H1 (cell line): ENCODE results near the gene CEBPG. TPM values are rescaled to one million over a fixed set of nuclear protein-coding genes. Genes with fewer than 3 reads are reported as not detected.

Source experiments
- ATF3 ChIP-seq: IDR thresholded peaks from 2 replicates; pipeline ENCODE4 v1.6.1; 2011; ENCODE audit warnings: low read depth, mild to moderate bottlenecking, low read length; ENCODE audit not compliant: insufficient read depth
- HDAC6 ChIP-seq: IDR thresholded peaks from one replicate; pipeline ENCODE4 v1.7.1; 2012; ENCODE audit warnings: low read depth, mild to moderate bottlenecking, inconsistent platforms, low read length, moderate library complexity
- MAFK ChIP-seq: IDR thresholded peaks from 2 replicates; pipeline ENCODE4 v1.6.1; 2012; ENCODE audit warnings: low read depth, mild to moderate bottlenecking, improper control_type of control experiment, low read length
- SUZ12 ChIP-seq: fragments of 200-600 bp; sonication (generic); IDR thresholded peaks from 2 replicates; pipeline ENCODE4 v1.6.1; 2012; ENCODE audit warnings: mild to moderate bottlenecking, inconsistent platforms, low read length, moderate library complexity, mixed read lengths
- USF2 ChIP-seq: IDR thresholded peaks from 2 replicates; pipeline ENCODE4 v1.6.1; 2011; ENCODE audit warnings: low read length, improper control_type of control experiment
- YY1 ChIP-seq: IDR thresholded peaks from 2 replicates; pipeline ENCODE4 v1.6.1; 2011; ENCODE audit warnings: low read depth, mild to moderate bottlenecking, low read length
- polyA plus RNA-seq, 7 experiments: library from polyadenylated mRNA; depleted of rRNA in 3 of 7; stranded (reverse) in 5 of 7; unstranded in 2 of 7; fragments of >200 nt in 5 of 7; fragments of 200-250 nt in 2 of 7; gene quantifications; 1 replicate in 5 of 7; 2 replicates in 1 of 7; 4 replicates in 1 of 7; pipeline versions ENCODE4 v1.2.1 to v1.2.3, GENCODE V29; 2011 to 2013; ENCODE audit warnings: missing spikeins in 2 of 7, mixed read lengths in 2 of 7
- total RNA-seq: library from RNA; stranded (reverse); fragmentation: NEBNext Ultra II Directional; extraction: Animal tissue kit (Norgen Biotek cat#: 25700); gene quantifications from 2 replicates; pipeline ENCODE4 v1.2.1, GENCODE V29; 2021

The CEBPG gene
- total and polyA plus RNA-seq, 2 of the 8 experiments (the other 6 are each of a cell fraction or from before 2014, with no cell fraction given) = 12.3 to 35.4 TPM

DNA sequence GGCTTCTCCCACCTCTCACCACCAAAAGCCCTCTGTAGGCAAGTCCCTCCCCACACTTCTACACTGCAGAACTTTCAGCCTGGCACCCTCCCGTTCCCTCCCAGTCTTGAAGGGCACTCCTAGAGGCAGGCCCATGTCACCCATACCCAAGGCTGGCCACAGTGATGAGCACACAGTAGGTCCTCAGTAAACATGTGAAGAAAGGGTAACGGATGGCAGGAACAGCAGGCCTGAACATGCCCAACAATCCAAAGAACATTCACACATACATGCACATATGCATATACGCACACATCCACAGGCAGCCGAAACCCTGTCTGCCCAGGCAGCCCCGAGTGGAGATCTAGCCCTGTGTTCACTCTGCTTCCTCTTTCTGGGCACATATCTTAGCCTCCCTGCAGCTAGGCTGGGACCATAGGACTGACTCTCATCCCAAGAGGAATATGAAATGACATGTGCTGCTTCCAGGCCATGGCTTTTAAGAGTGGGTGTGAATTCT is 55.2 kb downstream of the CEBPG start (continued):
- TF ChIP-seq ATF3 (no peak), SUZ12 (no peak), YY1 (no peak), MAFK (no peak), USF2 (no peak), HDAC6 (no peak)
